GM21526 (cell line): Measurements from ENCODE around the gene PLXND1.
"Not testable (repeated sequence)": the region's sequence is repeated elsewhere in the genome, so short reads cannot be mapped to it uniquely, and the experiment has no call there.

ENCODE experiments used
- ATAC-seq: cut with Tn5 transposase; IDR thresholded peaks from one replicate; pipeline ENCODE4 v1.9.1; 2021; ENCODE audit warnings: moderate library complexity; ENCODE audit not compliant: unreplicated experiment, low FRiP score

Gene PLXND1

GRCh38 chr3:129614927-129615363 lies 8.5 kb upstream of the PLXND1 start:
- no peak for ATAC-seq

DNA sequence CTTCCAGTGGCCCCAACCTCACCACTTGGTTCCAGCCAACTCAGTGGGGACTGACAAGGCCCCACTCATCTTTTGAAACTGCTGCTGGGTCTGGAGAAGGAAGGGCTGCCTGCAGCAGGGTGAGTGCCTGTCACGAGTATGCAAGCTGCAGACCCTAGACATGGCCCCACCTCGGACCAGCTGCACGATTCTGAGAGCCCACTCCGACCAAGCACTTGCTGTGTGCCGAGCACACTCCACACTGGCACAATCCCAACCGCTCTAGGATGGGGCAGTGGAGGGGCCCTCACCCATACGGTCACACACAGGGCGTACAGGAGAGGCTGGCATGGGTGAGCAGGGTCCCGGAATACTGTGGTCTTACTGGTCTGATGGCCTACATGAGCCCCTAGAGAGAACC lies 8.0 kb upstream of the PLXND1 start:
- no peak for ATAC-seq

- ATAC-seq: no peak
These were observed 6.9 kb upstream of the PLXND1 start for GRCh38 chr3:129613367-129613740.

GRCh38 chr3:129612534-129613366 lies 6.3 kb upstream of the PLXND1 start:
- ATAC-seq: no peak

DNA sequence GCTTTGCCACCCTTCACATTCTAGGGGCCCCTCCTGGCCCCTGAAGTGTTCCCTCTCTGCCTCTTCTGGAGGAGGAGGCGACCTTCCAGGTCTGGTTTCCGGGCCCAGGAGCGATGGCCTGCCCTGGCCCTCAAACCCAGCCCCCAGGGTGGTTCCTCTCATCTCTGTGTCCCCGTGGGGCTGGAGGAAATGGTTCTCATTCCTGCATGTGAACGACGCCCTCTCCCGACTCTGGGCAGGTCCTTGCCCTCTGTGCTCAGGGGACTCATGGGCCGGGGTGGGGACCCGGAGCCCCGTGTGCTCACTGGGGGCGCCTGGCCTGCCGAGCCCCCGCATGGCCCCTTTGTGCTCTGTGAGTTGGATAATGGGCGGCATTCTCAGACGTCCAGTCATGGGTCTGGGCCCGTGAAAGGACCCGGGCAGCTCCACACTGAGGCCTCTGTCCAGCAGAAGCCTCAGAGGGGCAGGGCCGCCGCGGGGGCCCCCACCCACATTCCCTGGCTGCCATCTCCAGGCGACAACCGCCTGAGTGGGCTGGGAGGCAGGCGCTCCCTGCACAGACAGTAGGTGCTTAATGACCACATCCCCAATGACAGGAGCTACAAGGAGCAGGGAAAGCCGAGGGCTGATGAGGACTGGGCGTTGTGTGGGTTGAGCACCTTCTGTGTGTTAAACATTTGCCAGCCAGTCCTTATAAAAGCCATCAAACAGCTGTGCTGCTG lies 5.5 kb upstream of the PLXND1 start:
- ATAC-seq: no peak

DNA sequence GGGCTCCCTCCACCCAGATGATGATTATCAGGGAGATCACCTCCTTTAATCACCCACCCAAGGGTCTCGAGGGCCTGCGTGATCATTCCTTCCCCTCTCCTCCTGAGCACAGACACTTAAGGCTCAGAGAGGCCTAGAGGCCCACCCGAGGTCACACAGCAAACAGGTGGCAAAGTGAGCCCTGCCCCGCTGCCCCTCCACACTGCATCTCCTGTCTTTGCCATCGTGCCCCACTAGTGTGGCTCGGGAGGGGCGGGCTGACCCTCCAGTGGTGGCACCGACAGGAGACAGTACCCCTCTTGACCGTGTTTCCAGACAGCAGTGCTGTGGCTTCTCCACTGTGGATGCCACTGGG lies 4.9 kb upstream of the PLXND1 start:
- no peak for ATAC-seq

GRCh38 chr3:129610794-129611445 lies 4.4 kb upstream of the PLXND1 start:
- ATAC-seq: not testable (repeated sequence)

GRCh38 chr3:129610276-129610675 lies 3.8 kb upstream of the PLXND1 start:
- ATAC-seq: no peak

GRCh38 chr3:129609591-129610182 lies 3.2 kb upstream of the PLXND1 start:
- ATAC-seq: no peak

GRCh38 chr3:129608936-129609590 lies 2.6 kb upstream of the PLXND1 start:
- no peak for ATAC-seq

- no peak for ATAC-seq
These were observed 1.8 kb upstream of the PLXND1 start for GRCh38 chr3:129608087-129608935.

GRCh38 chr3:129607391-129608068 lies 1.1 kb upstream of the PLXND1 start:
- no peak for ATAC-seq

DNA sequence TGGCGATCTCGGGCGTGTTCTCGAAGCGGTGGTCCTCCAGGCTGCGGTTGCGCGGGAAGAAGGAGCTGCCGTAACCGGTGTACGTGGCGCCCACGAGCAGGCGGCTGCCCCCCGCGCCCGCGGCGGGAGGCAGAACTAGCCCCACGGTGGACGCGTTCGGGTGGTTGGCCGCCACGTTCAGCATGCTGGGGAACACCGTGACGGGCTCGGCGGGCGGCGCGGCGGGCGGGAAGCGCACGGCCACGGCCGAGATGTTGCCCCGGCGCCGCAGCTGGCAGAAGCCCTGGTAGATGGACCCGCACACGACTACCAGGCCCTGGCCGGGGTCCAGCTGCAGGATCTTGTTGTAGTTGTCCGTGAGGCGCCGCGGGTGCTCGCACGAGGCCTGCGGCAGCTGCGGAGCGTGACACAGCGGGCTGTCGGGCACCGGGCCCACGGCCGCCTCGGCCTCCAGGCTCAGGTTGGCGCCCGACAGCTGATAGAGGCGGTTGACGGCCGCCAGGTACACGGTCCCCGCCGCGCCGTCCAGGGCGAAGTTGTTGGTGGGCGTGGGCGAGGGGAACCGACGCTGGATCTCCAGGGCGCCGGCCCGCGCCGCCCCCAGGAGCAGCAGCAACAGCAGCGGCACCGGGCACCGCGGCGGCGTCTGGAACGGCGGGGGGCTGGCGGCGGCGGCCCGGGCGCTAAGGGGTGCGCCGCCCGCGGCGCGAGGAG lies 397 bp downstream of the PLXND1 start:
- ATAC-seq: no peak

GRCh38 chr3:129605203-129605921 lies 1.1 kb downstream of the PLXND1 start:
- ATAC-seq: no peak

DNA sequence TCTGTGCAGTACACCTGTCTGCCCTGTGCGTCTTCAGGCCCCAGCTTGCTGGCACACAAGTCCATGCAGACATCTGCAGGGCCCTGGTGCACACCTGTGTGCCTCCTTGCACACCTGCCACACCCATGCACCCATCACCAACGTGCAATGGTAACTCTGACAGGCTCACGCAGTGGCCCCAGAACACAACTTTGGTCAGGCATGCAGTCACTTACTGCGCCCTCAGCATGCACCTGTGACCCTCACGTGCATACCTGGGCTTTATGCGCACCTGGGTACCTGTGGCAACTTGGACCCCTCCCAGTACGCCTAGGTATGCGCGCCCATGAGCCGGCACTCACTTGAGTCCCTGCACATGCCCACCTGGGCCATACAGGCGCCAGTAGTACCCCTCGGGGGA lies 1.7 kb downstream of the PLXND1 start:
- no peak for ATAC-seq

DNA sequence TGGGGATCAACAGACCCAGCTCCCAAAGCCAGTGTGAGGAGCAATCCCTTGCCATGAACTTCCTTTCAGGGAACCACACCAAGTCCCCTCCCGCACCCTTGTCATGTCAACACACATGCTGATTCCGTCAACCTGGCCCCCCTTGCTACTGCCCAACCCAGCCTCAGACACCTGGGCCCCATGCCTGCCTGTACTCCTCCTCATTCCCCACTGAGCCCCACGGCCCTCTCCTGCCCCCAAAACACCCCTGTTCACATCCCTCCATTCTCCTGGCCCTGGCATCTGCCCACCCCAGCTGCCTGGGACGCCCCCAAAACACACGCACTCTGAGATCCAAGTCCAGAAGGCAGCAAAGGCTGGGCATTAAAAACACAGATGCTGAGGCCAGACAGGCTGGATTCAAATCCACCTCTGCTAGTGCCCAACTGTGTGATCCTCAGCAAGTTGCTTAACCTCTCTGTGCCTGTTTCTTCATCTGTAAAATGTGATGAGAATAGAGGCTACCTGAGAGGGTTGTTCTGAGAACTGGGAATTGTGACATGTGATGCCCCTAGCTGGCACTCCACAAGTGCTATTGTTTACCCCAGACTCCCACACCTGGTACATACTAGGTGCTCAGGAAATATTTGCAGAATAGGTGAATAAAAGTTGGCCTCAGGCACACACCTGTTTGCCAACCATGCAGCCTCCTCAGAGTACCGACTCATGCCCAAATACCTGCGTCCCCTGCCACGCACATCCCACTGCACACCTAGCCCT lies 2.3 kb downstream of the PLXND1 start:
- ATAC-seq: no peak

DNA sequence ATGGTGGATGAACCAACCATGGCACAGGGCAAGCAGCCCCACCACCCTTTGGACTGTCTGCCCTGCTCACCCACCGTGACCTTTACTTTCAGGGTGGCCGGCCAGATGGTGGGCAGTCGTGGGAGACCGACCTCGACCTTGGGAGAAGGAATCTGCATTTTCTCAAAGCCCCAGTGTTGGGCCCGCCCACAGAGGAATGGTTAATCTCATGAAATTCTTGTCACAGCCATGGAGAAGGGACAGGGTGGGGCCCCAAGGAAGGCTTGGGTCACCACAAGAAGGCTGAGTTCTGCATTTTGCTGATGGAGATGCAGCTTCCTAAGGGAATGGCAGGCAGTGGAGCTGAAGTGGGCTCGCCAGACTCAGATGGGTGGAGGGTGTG lies 2.9 kb downstream of the PLXND1 start:
- ATAC-seq: no peak
